Subcutaneous adipose tissue (tissue), 4 donors: ENCODE results near the gene NFKB2. TPM values are rescaled to one million over a fixed set of nuclear protein-coding genes. Genes with fewer than 3 reads are reported as not detected.

Experiments
- total RNA-seq, 4 donors: library from RNA; depleted of rRNA; stranded (reverse); fragments of >200 nt; gene quantifications; one replicate each; pipeline ENCODE4 v1.1.0, GENCODE V29; 2016
- TF ChIP-seq, protein P1 (sequence below): fragments of 450-650 bp; IDR thresholded peaks from one replicate; pipeline ENCODE4 v1.5.1; 2016; ENCODE audit warnings: low read depth, mild to moderate bottlenecking, control low read depth, antibody characterized with exemption, moderate library complexity

NFKB2 gene
- total RNA-seq, 4 donors from 2014 or later: 7.7 to 20.3 (median 12.4) TPM

DNA sequence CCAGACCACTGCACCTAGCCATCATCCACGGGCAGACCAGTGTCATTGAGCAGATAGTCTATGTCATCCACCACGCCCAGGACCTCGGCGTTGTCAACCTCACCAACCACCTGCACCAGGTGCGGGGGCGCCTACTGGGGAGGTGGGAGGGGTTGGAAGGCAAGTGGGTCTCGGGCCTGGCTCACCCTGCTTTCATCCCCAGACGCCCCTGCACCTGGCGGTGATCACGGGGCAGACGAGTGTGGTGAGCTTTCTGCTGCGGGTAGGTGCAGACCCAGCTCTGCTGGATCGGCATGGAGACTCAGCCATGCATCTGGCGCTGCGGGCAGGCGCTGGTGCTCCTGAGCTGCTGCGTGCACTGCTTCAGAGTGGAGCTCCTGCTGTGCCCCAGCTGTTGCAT lies 4.6 kb downstream of the NFKB2 start:
- TF ChIP-seq, protein P1, sequence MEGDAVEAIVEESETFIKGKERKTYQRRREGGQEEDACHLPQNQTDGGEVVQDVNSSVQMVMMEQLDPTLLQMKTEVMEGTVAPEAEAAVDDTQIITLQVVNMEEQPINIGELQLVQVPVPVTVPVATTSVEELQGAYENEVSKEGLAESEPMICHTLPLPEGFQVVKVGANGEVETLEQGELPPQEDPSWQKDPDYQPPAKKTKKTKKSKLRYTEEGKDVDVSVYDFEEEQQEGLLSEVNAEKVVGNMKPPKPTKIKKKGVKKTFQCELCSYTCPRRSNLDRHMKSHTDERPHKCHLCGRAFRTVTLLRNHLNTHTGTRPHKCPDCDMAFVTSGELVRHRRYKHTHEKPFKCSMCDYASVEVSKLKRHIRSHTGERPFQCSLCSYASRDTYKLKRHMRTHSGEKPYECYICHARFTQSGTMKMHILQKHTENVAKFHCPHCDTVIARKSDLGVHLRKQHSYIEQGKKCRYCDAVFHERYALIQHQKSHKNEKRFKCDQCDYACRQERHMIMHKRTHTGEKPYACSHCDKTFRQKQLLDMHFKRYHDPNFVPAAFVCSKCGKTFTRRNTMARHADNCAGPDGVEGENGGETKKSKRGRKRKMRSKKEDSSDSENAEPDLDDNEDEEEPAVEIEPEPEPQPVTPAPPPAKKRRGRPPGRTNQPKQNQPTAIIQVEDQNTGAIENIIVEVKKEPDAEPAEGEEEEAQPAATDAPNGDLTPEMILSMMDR: no peak

DNA sequence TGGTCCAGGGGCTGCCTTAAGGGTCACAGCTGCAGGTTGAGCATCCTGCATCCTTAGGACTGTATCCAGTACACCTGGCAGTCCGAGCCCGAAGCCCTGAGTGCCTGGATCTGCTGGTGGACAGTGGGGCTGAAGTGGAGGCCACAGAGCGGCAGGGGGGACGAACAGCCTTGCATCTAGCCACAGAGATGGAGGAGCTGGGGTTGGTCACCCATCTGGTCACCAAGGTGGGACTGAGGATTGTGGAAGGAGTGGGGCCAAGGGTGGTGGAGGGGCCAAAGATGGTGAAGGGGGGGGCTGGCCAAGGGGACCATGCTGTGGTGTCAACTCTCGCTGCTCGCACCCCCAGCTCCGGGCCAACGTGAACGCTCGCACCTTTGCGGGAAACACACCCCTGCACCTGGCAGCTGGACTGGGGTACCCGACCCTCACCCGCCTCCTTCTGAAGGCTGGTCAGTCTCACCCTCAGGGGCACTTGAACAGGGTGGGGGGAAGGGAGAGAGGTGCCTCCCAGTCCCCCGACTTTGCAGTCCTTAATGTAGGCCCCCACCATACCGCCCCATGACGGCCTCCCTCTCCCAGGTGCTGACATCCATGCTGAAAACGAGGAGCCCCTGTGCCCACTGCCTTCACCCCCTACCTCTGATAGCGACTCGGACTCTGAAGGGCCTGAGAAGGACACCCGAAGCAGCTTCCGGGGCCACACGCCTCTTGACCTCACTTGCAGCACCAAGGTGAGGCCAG lies 5.3 kb downstream of the NFKB2 start:
- TF ChIP-seq, protein P1: no peak

DNA sequence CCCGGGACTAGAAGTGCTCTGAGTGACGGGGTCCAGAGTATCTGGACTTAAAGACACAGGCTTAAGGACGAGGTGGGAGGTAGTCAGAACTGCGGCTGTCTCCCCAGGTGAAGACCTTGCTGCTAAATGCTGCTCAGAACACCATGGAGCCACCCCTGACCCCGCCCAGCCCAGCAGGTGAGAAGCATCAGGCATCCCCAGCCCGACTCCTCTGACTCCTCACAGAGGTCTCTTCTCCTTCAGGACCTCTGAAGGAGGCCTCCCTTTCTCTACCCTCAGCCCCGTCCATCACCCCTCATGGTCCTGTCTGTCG lies 5.8 kb downstream of the NFKB2 start:
- TF ChIP-seq, protein P1: no peak

DNA sequence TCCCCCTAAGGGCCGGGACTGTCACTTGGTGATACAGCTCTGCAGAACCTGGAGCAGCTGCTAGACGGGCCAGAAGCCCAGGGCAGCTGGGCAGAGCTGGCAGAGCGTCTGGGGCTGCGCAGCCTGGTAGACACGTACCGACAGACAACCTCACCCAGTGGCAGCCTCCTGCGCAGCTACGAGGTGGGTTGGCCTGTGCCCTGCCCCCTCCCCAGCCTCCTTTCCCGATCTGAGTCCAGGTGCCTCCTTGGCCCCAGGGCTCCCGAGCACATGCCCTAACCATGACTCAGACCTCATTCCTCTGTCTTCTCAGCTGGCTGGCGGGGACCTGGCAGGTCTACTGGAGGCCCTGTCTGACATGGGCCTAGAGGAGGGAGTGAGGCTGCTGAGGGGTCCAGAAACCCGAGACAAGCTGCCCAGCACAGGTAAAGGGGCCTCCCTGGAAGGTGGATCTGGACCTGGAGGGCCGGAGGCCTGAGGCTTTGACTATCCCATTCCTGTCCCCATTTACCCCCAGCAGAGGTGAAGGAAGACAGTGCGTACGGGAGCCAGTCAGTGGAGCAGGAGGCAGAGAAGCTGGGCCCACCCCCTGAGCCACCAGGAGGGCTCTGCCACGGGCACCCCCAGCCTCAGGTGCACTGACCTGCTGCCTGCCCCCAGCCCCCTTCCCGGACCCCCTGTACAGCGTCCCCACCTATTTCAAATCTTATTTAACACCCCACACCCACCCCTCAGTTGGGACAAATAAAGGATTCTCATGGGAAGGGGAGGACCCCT lies 6.4 kb downstream of the NFKB2 start:
- TF ChIP-seq, protein P1: no peak

DNA sequence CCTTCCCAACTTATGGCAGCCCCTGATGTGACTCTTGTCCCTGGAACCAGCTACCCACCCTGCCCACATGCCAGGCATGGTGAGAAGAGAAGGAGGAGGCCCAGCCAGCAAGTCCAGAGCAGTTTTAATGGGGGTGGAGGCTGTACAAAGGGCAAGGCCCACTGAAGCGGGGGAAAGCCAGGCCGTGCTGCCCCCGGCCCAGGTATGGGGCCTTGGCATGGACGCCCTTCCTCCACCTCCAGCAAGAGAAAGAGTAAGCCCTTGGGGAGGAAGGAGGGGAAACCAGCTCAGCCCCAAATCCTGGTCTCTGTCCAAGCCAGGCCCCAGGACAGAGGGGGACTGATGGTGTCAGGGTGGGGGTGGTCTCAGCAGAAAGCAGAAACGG lies 7.0 kb downstream of the NFKB2 start:
- TF ChIP-seq, protein P1: no peak

DNA sequence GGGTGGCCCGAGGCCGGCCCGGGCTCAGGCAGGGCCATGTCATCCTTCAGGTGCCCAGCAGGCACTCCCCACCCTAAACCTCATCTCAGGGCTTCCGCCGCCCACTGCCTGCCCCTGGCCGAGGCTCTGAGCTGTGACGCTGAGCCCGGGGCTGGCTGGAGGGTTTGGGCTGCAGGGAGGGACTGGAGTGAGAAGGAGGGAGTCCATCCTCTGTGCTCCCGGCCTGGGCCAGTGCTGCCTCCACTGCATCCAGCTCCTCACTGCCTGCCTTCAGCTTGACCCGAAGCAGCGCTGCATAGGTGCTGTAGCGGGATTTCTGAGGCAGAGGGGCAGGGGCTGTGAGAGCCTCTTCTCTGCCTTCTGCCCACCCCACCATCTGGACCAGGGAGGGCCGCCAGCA lies 7.6 kb downstream of the NFKB2 start:
- TF ChIP-seq, protein P1: no peak

DNA sequence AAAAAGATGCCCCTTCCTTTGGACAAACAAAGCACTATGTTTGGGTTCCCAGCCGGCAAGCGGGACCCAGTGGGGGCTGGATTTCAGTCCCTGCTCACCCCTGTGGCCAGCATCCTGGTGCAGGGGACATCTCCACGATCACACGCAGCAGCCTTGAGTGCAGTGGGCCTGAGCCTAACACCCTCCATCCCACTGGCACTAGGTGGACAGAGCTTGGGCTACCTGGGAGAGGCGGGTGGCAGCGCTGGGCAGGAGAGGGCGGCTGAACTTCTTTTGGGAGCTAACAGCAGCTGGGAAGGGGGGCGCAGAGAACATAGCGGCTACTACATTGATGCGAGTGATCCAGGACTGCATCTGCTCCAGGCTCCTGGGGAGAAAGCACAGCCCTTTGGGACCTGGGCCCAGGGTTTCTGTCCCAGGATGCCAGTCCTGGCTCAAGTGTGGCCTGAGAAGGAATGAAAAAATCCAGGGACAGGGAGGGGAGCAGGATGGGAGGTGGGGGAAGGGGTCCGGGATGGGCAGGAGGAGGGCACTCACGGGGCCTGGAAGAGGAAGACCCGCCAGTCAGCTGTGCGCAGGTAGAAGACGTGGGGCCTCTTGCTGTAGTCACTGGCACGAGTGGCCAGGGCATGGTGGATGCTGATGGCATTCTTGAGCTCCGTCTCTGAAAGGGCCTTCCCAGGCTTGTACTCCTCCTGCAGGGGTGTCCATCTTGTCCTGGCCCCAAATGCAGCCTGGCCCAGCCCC lies 9.0 kb downstream of the NFKB2 start:
- TF ChIP-seq, protein P1: no peak
